CD14-positive monocyte (primary cell): Measurements from ENCODE around the gene HNRNPUL1. TPM values are rescaled to one million over a fixed set of nuclear protein-coding genes. Genes with fewer than 3 reads are reported as not detected.

Experiments used
- DNase-seq, 3 donors: peaks; one replicate each; pipeline ENCODE4 v3.0.0-alpha.2; 2011 to 2022
- H2AFZ ChIP-seq: 2 replicates; pipeline ENCODE4 v1.6.0; 2012; ENCODE audit warnings: mild to moderate bottlenecking, low read depth, low read length, inconsistent platforms; ENCODE audit not compliant: insufficient read depth, poor library complexity, severe bottlenecking
- H3K27ac ChIP-seq, 2 donors: 1 replicate in 1 of 2; 2 replicates in 1 of 2; pipeline ENCODE4 v1.5.1; 2012 to 2013; ENCODE audit warnings: low read length in 2 of 2, control low read depth in 1 of 2, inconsistent platforms in 1 of 2, low read depth in 1 of 2, mild to moderate bottlenecking in 1 of 2
- H3K27me3 ChIP-seq, 2 donors: one replicate each; pipeline versions ENCODE4 v1.6.0 to v1.6.1; 2011 to 2013; ENCODE audit warnings: low read length in 2 of 2; ENCODE audit not compliant: control insufficient read depth in 2 of 2, insufficient read depth in 2 of 2
- H3K36me3 ChIP-seq, 2 donors: replicated peaks in 1 of 2; 1 replicate in 1 of 2; 2 replicates in 1 of 2; pipeline versions ENCODE4 v1.5.1 to v1.6.1; 2012 to 2013; ENCODE audit warnings: low read length in 2 of 2, control low read depth in 1 of 2, inconsistent platforms in 1 of 2, mild to moderate bottlenecking in 1 of 2; ENCODE audit not compliant: insufficient read depth in 2 of 2, control insufficient read depth in 1 of 2
- H3K4me1 ChIP-seq, 2 donors: 1 replicate in 1 of 2; 2 replicates in 1 of 2; pipeline versions ENCODE4 v1.5.1 to v1.6.1; 2012 to 2013; ENCODE audit warnings: low read length in 2 of 2, control low read depth in 1 of 2, inconsistent platforms in 1 of 2, mild to moderate bottlenecking in 1 of 2, moderate library complexity in 1 of 2; ENCODE audit not compliant: insufficient read depth in 2 of 2, control insufficient read depth in 1 of 2
- H3K4me2 ChIP-seq: replicated peaks from 2 replicates; pipeline ENCODE3; 2012; ENCODE audit warnings: low read length, moderate library complexity, mild to moderate bottlenecking; ENCODE audit not compliant: poor library complexity, severe bottlenecking; ENCODE audit errors: extremely low read depth
- H3K4me3 ChIP-seq, 3 experiments: fragments of 200-600 bp in 1 of 3; sonication (generic) in 1 of 3; replicated peaks in 1 of 3; 1 replicate in 2 of 3; 2 replicates in 1 of 3; pipeline ENCODE4 v1.5.1; 2011 to 2013; ENCODE audit warnings: low read length in 3 of 3, mild to moderate bottlenecking in 3 of 3, control low read depth in 2 of 3, low read depth in 2 of 3, inconsistent platforms in 1 of 3, moderate library complexity in 1 of 3
- H3K79me2 ChIP-seq: 2 replicates; pipeline ENCODE4 v1.6.0; 2012; ENCODE audit warnings: mild to moderate bottlenecking, control low read depth, inconsistent platforms, low read length, moderate library complexity; ENCODE audit not compliant: insufficient read depth
- H3K9ac ChIP-seq: 2 replicates; pipeline ENCODE4 v1.6.0; 2017; ENCODE audit warnings: low read length, mild to moderate bottlenecking; ENCODE audit not compliant: insufficient read depth, poor library complexity, severe bottlenecking
- H3K9me3 ChIP-seq, 2 donors: replicated peaks in 1 of 2; 1 replicate in 1 of 2; 2 replicates in 1 of 2; pipeline versions ENCODE4 v1.5.1 to v1.6.1; 2012 to 2013; ENCODE audit warnings: low read length in 2 of 2, control low read depth in 1 of 2; ENCODE audit not compliant: control insufficient read depth in 1 of 2, insufficient read depth in 1 of 2
- H4K20me1 ChIP-seq: 2 replicates; pipeline ENCODE4 v1.6.0; 2012; ENCODE audit warnings: mild to moderate bottlenecking, low read length, control low read depth, moderate library complexity; ENCODE audit not compliant: insufficient read depth
- H3K27ac Mint-ChIP-seq, 7 donors: one replicate each; pipeline ENCODE4 v1.8.0; 2020; ENCODE audit warnings: mild to moderate bottlenecking in 7 of 7, mixed read lengths in 7 of 7, moderate library complexity in 6 of 7, inconsistent platforms in 2 of 7
- H3K27me3 Mint-ChIP-seq, 3 donors: one replicate each; pipeline ENCODE4 v1.8.0; 2021 to 2022; ENCODE audit warnings: low read depth in 3 of 3, mild to moderate bottlenecking in 3 of 3, mixed read lengths in 3 of 3, moderate library complexity in 3 of 3, inconsistent platforms in 1 of 3
- H3K36me3 Mint-ChIP-seq, 2 donors: one replicate each; pipeline ENCODE4 v1.8.0; 2020; ENCODE audit warnings: mixed read lengths in 2 of 2, inconsistent platforms in 1 of 2, mild to moderate bottlenecking in 1 of 2
- H3K4me1 Mint-ChIP-seq: one replicate; pipeline ENCODE4 v1.8.0; 2020; ENCODE audit warnings: mild to moderate bottlenecking, mixed read lengths
- H3K4me3 Mint-ChIP-seq, 2 donors: one replicate each; pipeline ENCODE4 v1.8.0; 2020; ENCODE audit warnings: mild to moderate bottlenecking in 2 of 2, mixed read lengths in 2 of 2, moderate library complexity in 1 of 2
- H3K9me3 Mint-ChIP-seq, 7 donors: one replicate each; pipeline ENCODE4 v1.8.0; 2020 to 2022; ENCODE audit warnings: mixed read lengths in 7 of 7, mild to moderate bottlenecking in 6 of 7, moderate library complexity in 6 of 7, inconsistent platforms in 2 of 7
- CTCF ChIP-seq: fragments of 200-600 bp; IDR thresholded peaks from one replicate; pipeline ENCODE4 v1.8.0; 2022; ENCODE audit warnings: antibody characterized with exemption, mild to moderate bottlenecking
- WGBS: methylation state at CpG from one replicate; pipeline ENCODE4 v1.1.5; 2013; ENCODE audit warnings: missing lambda C conversion rate; ENCODE audit not compliant: insufficient coverage; 5-methylcytosine and 5-hydroxymethylcytosine counted together
- intact Hi-C, 2 donors: fragments of 100-400 bp; cut with micrococcal nuclease; formaldehyde crosslinking; loops; one replicate each; pipeline versions ENCODE4 v1.15.0 to v1.15.1; 2023
- polyA plus RNA-seq, 3 donors: library from polyadenylated mRNA; depleted of rRNA in 1 of 3; unstranded in 2 of 3; stranded (reverse) in 1 of 3; fragments of 300-500 nt in 2 of 3; fragments of >200 nt in 1 of 3; fragmentation: Illumina TruSeq in 2 of 3; gene quantifications; 1 replicate in 2 of 3; 2 replicates in 1 of 3; pipeline ENCODE4 v1.2.3, GENCODE V29; 2012 to 2021

Gene HNRNPUL1
- polyA plus RNA-seq, 3 donors: 22.6 to 55.3 (median 30.3) TPM

- Mint-ChIP-seq H3K4me3 (peak overlapping the region; percentile 74 to 86), H3K9me3 (peaks cover 0 to 1% (median 0%) of the 10 kb centered on the region in 7 donors)
- peak overlapping the region; percentile 74 for H3K4me2 ChIP-seq
Observed at GRCh38 chr19:41325947-41326706, 62.0 kb downstream of the HNRNPUL1 start.

More at GRCh38 chr19:41325947-41326706, 62.0 kb downstream of the HNRNPUL1 start:
- intact Hi-C loops: loop anchor here in 1 of 2 donors (2.0 to 5.0 kb wide), 2 partner anchors 15 to 36 kb away; partner anchors contain the start of genes B9D2 and CCDC97
- H3K9me3 ChIP-seq: no peaks in the 10 kb centered on the region
- peaks cover 61% of the 10 kb centered on the region for H4K20me1 ChIP-seq
- WGBS: 23% methylated on average over 26 of the region's 30 CpGs
- H3K4me3 ChIP-seq: peak overlapping the region in 1 of 3 experiments; percentile 62
- H3K4me1 ChIP-seq: peaks cover 97 to 100% of the 10 kb centered on the region in 2 donors
- no peak for DNase-seq
- peak overlapping the region; percentile 51 for H3K9ac ChIP-seq
- H3K79me2 ChIP-seq: peaks cover 45% of the 10 kb centered on the region
- Mint-ChIP-seq H3K36me3 (peaks cover 42 to 62% of the 10 kb centered on the region in 2 donors), H3K27ac (peak overlapping the region; percentile 92 to 98 (median 95)), H3K4me1 (peaks cover 80% of the 10 kb centered on the region), H3K27me3 (peaks cover 0 to 4% (median 0%) of the 10 kb centered on the region in 3 donors)
- H3K36me3 ChIP-seq: peaks cover 26 to 32% of the 10 kb centered on the region in 2 donors
- no peak for TF ChIP-seq CTCF
- peak overlapping the region; percentile 1 to 96 for H3K27ac ChIP-seq
- H2AFZ ChIP-seq: no peak overlapping the region
- H3K27me3 ChIP-seq: no peaks in the 10 kb centered on the region
